DMS53 (cell line): ENCODE measurements around the gene ZNRD2.
A peak's percentile ranks its signal among the peaks of the same experiment; 100 is the strongest.

ENCODE experiments used
- DNase-seq: peaks from one replicate; lab custom pipeline; 2025; lab: John Stamatoyannopoulos, UW

The ZNRD2 gene

DNA sequence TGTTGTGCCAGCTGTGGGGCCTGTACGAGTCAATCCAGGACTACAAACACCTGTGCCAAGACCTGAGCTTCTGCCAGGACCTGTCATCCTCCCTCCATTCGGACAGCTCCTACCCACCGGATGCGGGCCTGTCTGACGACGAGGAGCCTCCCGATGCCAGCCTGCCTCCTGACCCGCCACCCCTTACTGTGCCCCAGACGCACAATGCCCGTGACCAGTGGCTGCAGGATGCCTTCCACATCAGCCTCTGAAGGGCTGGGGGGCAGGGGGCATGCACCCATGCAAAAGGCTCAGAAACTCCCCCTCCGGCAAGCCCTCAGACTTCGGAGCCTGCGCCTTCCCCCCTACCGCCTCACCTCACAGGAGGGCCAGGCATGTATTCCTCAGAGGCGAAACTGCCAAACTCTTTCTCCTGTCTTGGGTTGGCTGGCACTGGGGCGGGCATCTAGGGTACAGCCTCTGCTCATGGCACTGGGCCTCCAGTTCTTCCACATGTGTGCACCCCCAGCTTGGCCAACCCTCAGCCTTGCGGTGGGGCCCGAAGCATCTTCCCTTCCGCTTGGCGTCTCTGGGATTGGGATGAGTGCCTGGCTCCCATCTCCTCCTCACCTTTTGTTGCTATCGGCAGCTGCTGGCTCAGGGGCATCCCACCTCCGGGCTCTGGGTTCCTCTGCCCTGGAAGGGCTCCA, 3.3 kb downstream of the ZNRD2 start:
- peak; percentile 43 for DNase-seq

DNA sequence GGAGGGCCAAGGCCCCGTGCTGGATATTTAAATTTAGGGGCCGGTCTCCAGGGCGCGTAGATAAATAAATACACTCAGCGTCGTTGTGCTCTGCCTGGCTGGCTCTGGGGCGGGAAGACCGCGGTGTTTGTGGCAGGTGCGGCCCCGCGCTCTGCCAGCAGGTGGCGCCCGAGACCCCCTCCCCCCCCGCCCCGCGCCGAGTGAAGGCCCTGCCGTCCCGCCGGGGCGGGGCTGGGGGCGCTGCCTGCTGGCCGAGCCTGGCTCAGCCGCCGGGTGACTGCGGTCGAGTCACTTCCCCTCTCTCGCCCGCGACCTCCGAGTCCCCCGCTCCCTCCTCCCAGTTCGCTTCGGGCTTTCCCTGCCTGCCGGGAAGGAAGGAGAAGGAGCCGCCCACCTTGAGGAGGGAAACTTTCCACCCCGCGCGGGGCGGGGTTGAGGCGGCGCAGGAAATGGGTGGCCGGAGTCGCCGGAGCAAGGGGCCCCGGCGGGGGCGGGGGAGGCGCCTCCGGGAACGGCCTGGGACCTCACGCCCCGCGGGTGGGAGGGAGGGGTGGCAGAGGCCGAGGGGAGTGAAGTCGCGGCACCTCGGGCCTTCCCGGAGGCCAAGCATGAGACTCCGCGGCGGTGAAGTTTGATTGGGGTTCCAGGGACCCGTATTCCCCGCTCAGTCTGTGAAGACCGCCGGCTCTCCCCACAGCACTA, 4.0 kb downstream of the ZNRD2 start:
- DNase-seq: peak; percentile 94

DNA sequence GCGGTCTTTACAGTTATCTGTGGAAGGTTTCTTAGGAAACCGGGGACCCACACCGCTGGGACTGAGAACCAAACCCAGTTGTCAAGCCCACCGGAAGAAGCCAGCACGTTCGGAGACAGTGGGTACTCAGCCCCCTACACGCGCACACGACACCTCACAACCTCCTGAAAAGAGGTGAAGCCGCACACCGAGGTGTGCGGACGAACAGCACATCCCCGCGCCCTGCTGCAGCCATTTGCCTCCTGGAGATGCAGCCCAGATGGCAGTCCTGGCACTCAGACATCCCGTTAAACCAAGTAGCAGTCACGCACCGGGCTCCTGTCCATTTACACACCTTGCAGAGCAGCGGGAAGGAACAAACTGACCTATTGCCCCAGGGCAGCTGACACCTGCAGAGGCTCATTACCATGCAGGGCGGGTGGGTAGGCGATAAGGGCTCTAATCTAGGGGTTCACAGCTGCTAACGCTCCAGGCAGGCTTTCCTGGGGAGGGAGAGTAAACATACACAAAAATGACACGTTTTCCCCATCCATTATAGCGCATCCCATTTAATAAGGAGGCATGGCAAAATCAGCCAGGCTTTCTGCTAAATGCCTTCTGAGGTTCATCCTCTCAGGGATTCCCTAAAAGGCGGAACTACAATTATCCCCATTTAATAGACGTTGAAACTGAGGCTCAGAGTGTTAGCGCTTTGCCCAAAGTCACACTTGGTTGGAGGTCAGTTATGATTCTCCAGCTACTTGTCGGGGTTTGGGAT, 4.7 kb downstream of the ZNRD2 start:
- DNase-seq: peak; percentile 83

DNA sequence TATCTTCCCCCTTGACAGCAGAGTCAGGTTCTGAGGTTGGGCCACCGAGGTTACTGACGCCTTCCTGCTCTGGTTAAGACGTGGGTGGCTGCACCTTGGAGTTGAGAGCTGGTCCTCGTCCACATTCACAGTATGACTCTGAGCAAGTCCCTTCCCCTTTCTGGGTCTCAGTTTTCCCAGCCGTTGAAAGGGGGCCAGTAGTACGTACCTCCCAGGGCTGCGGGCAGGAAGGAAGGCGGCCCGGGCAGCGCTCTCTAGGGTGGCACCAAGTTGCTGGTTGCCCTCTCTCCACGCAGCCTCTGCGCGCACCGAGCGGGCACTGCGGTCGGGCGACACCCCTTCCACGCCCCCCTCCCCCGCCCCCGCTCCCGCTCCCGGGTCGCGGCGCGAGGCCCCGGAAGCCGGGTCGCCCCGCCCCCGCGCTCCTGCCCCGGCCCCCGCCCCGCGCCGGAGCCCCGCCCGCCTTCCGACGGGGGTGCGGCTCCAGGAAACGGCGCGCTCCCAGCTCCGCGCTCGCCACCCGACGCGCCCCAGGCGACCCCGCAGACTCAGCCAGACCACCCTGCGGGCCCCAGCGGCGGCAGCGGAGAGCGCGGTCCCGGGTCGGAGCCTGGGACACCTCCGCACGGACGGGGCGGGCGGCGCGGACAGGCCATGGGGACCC, 5.4 kb downstream of the ZNRD2 start, which contains the start of gene EHBP1L1:
TSS of gene EHBP1L1 (plus strand) at position 486 of the 664 bp plus-strand sequence. CDS start 250 bp downstream, outside the sequence.
- peak; percentile 92 for DNase-seq

DNA sequence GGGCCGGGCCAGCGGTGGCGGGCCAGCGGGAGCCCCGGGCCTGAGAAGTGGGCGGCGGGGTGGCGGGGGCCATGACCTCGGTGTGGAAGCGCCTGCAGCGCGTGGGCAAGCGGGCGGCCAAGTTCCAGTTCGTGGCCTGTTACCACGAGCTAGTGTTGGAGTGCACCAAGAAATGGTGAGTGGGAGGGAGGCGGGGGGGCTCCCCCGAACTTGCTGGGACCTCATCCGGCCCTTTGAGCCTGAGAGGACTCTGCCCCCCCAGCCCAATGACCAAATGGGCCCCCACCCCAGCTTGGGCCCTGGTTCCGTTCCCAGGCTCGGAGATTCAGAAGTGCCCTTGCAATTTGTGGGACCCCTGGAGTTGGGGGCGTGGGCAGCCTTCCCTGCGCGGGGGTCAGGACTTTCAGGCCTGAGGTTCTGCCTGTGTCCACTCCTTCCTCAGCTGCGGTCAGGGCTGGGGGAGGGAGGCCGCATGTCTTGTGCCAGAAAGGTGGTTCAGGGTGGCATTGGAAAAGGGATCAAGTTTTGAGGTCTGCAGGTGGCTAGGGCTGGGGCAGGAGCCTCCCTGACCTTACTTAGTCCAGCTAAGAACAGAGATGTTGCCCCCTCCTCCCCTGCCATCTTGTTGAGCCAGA, 6.1 kb downstream of the ZNRD2 start:
- no peak for DNase-seq

DNA sequence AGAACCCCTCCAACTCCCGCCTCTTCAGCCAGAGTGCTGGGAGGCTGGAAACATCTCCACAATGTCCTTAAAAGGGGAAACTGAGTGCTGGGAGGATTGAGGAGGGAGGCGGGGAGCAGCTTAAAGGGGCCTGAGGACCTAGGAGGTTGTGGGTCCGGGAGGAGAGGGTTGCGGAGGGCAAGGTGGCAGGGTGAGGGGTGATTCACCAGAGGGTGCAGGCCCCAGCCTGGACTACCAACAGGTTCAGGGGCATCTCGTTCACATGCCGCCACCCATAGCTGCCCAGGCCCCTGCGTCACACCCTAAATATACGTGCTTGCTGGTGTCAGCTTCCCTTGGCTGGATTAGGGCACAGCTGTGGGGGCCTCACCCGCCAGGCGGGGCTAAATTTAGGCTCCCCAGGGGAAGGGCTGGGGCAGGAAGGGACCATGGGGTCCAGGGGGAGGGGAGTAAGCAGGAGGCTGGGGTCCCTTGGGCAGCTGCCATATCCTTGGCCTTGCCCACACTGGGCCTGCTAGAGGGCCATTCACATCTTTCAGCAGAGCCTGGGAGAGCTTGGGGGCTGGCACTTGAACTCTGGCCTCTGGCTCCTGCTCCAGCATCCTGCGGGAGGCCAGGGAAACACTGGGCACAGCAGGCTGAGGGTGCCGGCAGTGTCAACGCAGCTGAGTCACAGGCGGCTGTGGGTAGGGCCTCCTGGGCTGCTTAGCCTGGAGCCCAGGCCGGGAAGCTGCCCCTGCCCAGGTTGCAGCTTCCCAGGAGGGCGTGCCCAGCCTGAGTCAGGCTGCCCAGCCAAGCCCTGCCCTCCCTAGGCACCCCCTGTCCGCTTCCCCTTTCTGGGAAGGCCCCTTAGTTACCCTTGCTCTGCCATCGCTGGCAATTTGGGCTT, 6.8 kb downstream of the ZNRD2 start:
- peak; percentile 90 for DNase-seq

DNA sequence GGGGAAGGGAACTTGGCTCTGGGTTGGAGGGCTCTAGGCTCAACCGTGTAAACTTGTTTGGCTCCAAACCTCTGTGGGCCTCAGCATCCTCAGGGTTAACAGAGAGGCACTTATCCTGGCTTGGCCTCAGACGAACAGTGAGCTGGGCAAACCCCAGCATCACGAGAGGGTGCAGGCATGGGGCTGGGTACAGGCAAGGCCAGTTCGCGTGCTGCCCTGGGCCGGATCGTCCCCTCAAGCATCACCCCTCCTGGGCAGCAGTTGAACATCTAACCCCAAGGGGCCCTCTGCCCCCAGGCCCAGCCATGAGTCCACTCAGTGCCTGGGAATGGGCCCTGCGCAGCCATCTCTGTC, 7.5 kb downstream of the ZNRD2 start:
- no peak for DNase-seq

DNA sequence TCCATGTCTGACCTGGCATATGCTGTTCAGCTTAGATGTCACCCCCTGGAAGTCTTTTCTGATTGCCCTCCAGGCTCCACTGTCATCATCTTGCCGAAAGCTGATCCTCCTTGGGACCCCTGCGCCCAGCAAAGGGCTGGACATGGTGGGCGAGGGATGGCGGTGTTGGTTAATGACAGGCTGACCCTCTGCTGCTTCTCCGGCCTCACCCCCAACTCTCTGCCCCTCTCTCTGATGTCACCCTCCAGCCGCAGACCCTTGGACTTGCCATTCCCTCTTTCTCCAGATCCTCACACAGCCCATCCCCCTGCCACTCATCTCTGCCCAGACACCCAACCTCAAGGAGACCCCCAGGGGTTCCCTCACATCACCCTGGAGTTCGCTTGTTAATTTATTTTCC, 7.9 kb downstream of the ZNRD2 start:
- DNase-seq: no peak

DNA sequence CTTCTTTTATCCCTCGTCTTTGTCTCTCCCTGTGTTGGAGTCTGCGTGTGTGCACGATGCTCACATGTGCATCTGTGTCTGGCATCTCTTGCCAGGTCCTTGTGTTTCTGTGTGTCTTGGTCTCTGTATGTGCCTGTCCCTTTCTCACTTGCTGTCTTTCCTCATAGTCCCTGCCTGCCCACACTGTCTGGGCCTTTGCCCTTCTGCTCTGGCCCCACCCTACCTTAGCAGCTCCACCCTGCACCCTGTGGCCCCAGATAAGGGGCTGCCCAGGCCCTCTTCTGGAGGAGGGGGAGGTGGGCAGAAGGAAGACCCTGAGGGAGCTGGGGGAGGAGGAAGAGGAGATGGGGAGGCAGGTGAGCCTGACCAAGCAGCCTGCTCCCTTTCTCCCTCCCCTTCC, 8.4 kb downstream of the ZNRD2 start:
- DNase-seq: no peak

DNA sequence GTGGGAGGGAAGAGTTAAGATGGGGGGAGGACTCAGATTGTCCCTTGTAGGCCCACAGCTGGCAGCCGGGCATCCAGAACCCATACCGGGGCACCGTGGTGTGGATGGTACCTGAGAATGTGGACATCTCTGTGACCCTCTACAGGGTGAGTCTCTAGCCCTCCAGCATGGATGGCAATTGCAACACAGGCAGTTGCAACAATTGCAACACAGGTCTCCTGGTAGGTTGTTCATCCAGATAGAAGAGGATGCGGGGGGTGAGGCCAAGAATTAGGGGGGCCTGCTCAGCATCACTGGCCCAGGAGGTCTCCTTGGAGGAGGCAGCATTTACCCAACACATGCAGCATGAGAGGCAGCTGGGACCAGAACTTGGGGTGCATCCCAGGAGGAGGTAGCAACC, 9.0 kb downstream of the ZNRD2 start:
- no peak for DNase-seq

DNA sequence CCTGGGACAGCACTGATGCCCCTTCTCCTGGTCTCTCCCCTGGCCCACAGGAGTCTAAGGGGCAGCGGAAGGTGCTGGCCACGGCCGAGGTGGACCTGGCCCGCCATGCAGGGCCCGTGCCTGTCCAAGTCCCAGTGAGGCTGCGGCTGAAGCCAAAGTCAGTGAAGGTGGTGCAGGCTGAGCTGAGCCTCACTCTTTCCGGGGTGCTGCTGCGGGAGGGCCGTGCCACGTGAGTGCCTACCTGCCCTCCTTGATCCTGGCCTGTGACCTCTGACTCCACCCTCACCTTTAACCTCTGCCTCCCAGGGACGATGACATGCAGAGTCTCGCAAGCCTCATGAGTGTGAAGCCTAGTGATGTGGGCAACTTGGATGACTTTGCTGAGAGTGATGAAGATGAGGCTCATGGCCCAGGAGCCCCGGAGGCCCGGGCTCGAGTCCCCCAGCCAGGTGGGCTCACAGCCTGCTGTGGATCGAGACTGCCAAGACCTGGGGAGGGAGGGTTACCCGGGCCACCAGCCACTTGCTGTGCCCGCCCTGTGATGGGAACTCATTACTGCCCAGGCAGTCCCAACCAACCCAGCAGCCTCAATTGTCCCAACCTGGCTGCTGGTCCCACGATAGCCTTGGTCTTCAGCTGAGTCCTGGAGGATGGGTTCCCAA, 9.9 kb downstream of the ZNRD2 start:
- no peak for DNase-seq

DNA sequence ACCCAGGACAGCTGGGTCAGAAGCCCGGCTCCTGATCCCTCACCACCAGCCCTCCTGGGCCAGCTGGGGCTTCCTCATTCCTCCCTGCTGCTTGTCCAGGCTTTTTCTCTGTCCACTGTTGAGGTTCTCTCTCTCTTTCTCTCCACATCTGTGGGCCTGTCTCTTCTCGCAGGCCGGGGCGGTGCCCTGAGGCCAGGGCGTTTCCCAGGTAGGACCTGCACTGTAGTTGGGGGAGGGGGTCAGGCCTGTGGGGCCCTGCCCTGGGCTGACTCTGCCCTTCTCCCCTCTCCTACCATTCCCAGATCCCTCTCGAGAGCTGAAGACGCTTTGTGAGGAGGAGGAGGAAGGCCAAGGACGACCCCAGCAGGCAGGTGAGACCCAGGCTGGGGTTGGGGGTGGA, 10.5 kb downstream of the ZNRD2 start:
- no peak for DNase-seq

DNA sequence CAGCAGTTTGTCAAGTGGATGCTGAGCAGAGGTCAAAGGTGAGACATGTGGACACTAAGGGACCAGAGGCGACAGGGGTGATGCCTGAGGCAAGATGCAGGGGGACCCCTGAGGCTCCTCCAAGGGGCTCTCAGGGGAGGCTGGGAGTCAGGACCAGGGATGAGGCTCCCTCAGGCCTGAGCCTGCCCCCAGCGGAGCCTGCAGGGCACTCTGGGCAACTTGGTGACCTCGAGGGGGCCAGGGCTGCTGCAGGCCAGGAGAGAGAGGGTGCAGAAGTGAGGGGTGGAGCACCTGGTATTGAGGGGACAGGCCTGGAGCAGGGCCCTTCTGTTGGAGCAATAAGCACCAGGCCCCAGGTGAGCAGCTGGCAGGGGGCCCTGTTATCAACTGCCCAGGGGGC, 11.7 kb downstream of the ZNRD2 start:
- DNase-seq: no peak

DNA sequence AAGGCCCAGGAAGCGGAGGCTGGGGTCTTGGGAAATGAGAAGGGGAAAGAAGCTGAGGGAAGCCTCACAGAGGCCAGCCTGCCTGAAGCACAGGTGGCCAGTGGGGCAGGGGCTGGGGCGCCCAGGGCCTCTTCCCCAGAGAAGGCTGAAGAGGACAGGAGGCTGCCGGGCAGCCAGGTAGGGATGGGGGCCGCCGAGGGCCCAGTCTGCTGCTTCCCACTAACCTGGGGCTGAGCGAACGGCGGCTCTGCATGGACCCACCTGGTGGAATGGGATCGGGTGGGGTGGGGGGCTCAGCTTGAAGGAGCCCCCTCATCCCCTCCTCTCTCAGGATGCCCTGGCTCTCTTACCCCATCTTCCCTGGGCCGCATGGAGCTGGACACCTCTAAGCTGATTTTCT, 13.3 kb downstream of the ZNRD2 start:
- DNase-seq: no peak

DNA sequence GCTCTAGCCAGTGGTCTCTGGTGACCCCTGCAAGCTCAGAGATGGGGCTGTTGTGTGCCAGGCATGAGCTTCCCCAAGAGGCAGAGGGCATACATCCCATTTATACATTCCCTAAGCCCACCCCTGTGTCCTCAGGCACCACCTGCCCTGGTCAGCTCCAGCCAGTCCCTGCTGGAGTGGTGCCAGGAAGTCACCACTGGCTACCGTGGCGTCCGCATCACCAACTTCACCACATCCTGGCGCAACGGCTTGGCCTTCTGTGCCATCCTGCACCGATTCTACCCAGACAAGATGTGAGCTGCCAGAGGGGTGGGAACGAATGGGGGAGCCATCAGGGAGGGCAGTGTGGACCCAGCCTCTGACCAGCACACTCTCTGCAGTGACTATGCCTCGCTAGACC, 13.8 kb downstream of the ZNRD2 start:
- no peak for DNase-seq

DNA sequence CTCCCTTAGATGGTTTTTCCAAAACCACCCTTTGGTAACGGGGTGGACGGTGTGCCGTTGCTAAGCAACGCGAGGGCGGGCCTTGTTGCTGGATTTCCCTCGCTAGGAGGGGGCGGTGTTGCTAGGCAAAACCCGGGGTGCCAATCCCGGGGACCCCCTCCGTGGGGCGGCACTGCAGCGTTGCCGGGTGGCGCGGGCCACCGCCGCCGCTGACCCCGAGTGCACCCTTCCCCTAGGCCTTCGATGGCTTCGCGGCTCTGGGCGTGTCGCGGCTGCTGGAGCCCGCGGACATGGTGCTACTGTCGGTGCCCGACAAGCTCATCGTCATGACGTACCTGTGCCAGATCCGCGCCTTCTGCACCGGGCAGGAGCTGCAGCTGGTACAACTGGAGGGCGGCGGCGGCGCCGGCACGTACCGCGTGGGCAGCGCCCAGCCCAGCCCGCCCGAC, 14.5 kb downstream of the ZNRD2 start:
- no peak for DNase-seq

DNA sequence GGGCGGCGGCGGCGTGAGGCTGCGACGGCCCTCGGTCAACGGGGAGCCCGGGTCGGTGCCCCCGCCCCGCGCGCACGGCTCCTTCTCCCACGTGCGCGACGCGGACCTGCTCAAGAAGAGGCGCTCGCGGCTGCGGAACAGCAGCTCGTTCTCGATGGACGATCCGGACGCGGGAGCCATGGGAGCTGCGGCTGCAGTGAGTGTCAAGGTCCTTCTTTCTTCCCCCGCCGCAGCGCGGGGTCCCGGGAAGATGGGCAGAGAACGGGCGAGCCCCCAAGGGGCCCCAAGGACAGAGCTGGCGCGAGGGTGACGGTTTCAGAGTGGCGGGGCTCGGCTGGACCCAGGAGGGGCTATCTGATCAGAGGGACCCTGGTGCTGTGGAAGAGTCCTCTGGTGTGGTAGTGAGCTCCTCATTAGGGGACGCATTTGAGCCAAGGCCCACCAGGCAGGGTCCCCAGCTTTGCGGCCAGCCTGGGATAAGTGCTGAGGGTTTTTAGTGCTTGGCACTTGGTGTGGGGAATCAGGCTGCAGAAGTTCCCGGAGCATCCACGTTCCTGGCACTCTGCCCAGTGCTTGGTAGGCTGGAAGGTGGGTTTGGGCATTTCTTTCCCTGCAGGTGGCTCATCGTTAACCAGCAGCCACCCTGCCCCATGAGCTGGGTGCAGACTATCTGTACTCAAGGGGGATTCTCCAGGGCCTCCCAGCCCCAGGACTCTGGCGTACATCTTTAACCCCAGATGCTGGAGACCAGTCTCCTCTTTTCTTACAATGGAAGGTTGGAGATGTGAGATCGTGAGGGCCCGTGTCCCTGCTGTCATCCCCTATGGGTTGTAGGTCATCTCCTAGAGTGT, 15.3 kb downstream of the ZNRD2 start:
- no peak for DNase-seq

DNA sequence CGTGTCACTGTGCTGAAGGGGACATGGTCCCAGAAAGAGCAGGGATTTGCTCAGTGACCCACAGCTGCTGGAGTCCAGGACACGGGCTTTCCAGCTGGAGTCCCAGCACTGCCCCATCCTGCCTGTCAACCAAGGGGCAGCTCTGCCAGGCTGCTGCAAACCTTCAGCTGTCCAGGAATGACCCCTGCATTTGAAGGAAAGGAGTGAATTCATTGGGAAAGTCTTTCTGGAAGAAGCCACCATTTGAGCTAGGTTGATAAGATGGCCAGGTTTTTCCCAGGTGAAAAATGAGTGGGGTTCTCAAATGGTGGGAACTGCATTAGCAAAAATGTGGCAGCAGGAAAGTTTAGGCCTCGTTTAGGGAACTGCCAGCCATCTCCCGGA, 16.0 kb downstream of the ZNRD2 start:
- DNase-seq: no peak

DNA sequence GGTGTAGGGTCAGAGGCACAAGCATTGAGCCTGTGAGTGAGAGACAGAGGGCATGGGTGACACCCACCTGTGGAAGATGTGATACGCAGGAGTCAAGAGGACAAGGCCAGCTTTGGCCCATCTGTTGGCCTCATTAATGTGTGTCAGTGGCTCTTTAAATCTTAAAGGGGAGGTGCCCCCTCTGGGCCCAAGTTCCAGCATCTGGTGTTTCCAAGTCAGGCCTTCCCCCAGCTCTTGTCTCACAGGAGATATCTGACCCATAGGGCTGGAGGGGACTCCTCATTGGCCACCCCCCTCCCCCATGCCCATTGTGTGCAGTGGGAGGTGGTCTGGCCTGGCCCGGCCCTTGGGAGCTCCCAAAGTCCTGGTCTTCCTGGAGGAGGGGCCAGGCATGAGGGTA, 16.4 kb downstream of the ZNRD2 start:
- no peak for DNase-seq
